Adrenal gland (tissue), 5 donors: ENCODE results near the gene CADPS.

Experiments used
- CTCF ChIP-seq, 6 experiments: fragments of 450-650 bp in 4 of 6; fragments of 200-600 bp in 2 of 6; sonication (generic) in 1 of 6; IDR thresholded peaks; 1 replicate in 5 of 6; 2 replicates in 1 of 6; pipeline versions ENCODE4 v1.5.1 to v1.8.0; 2016 to 2021; ENCODE audit warnings: antibody characterized with exemption in 6 of 6, mild to moderate bottlenecking in 2 of 6, moderate library complexity in 1 of 6
- POLR2A ChIP-seq, 2 donors: fragments of 450-650 bp; IDR thresholded peaks; one replicate each; pipeline ENCODE4 v1.6.1; 2017; ENCODE audit warnings: antibody characterized with exemption in 2 of 2, mild to moderate bottlenecking in 2 of 2, moderate library complexity in 1 of 2
- donor health status: DM: no; HTN: no; CAD: no.

- TF ChIP-seq POLR2A (IDR thresholded peaks at IDR 0.05) (no peak), CTCF (IDR thresholded peaks at IDR 0.05) (no peak)
Measured at GRCh38 chr3:62615258-62615849, 259.9 kb downstream of the CADPS start.
